GM21360 (cell line): ENCODE measurements around the gene SMIM21.

ENCODE experiments used
- ATAC-seq: cut with Tn5 transposase; IDR thresholded peaks from one replicate; pipeline ENCODE4 v1.9.1; 2021; ENCODE audit warnings: mild to moderate bottlenecking, moderate library complexity; ENCODE audit not compliant: unreplicated experiment

The SMIM21 gene

GRCh38 chr18:75428490-75428889 is 987 bp upstream of the SMIM21 start:
- ATAC-seq, result no peak

- ATAC-seq, result no peak
Observed at GRCh38 chr18:75422341-75422910, 5.1 kb downstream of the SMIM21 start.

GRCh38 chr18:75421656-75422055 is 5.8 kb downstream of the SMIM21 start:
- ATAC-seq, result no peak

GRCh38 chr18:75418293-75419005 is 9.1 kb downstream of the SMIM21 start:
- no peak for ATAC-seq

- ATAC-seq, result no peak
Observed at GRCh38 chr18:75410611-75411010, 16.9 kb downstream of the SMIM21 start.

GRCh38 chr18:75409806-75410205 is 17.7 kb downstream of the SMIM21 start:
- no peak for ATAC-seq

- no peak for ATAC-seq
Observed at GRCh38 chr18:75408554-75409506, 18.7 kb downstream of the SMIM21 start.

- ATAC-seq, result no peak
Observed at GRCh38 chr18:75407468-75408437, 19.8 kb downstream of the SMIM21 start.

- no peak for ATAC-seq
Observed at GRCh38 chr18:75406491-75407445, 20.7 kb downstream of the SMIM21 start.

- ATAC-seq, result no peak
Observed at GRCh38 chr18:75405351-75405750, 22.2 kb downstream of the SMIM21 start.

GRCh38 chr18:75400366-75400765 is 27.1 kb downstream of the SMIM21 start:
- no peak for ATAC-seq

- ATAC-seq, result no peak
Observed at GRCh38 chr18:75395137-75395536, 32.4 kb downstream of the SMIM21 start.

GRCh38 chr18:75393721-75394120 is 33.8 kb downstream of the SMIM21 start:
- no peak for ATAC-seq

GRCh38 chr18:75392226-75392578 is 35.3 kb downstream of the SMIM21 start:
- ATAC-seq, result no peak

GRCh38 chr18:75391279-75392225 is 36.0 kb downstream of the SMIM21 start:
- no peak for ATAC-seq

GRCh38 chr18:75390854-75391253 is 36.6 kb downstream of the SMIM21 start:
- ATAC-seq, result no peak

- ATAC-seq, result no peak
Observed at GRCh38 chr18:75384144-75384543, 43.4 kb downstream of the SMIM21 start.
